K562 (cell line): ENCODE results near the gene RARA. TPM values are rescaled to one million over a fixed set of nuclear protein-coding genes. Genes with fewer than 3 reads are reported as not detected.

ENCODE experiments used
- ESRRB ChIP-seq: fragments of 250-450 bp; sonication (Bioruptor Pico); IDR thresholded peaks from 2 replicates; pipeline ENCODE4 v1.5.0; 2020; ENCODE audit warnings: mild to moderate bottlenecking, moderate library complexity, borderline replicate concordance
- FOXO4 ChIP-seq: fragments of 450-650 bp; formaldehyde crosslinking; IDR thresholded peaks from 2 replicates; pipeline ENCODE4 v1.4.0; 2020; ENCODE audit warnings: mild to moderate bottlenecking, moderate library complexity
- HIVEP1 ChIP-seq: fragments of 250-450 bp; sonication (Bioruptor Pico); IDR thresholded peaks from 2 replicates; pipeline ENCODE4 v1.4.0; 2020; ENCODE audit warnings: mild to moderate bottlenecking
- RCOR1 ChIP-seq, 2 experiments: IDR thresholded peaks; 2 replicates each; pipeline ENCODE4 v1.6.1; 2012; ENCODE audit warnings: low read depth in 2 of 2, low read length in 2 of 2, borderline replicate concordance in 1 of 2, improper control_type of control experiment in 1 of 2
- REST ChIP-seq, 2 experiments: fragments of 450-650 bp; formaldehyde crosslinking in 1 of 2; IDR thresholded peaks; 2 replicates each; pipeline versions ENCODE4 v1.4.0 to v1.6.1; 2014 to 2020; ENCODE audit warnings: mild to moderate bottlenecking in 2 of 2, borderline replicate concordance in 1 of 2, low read depth in 1 of 2
- TGIF2 ChIP-seq: sonication (generic); formaldehyde crosslinking; IDR thresholded peaks from 2 replicates; pipeline ENCODE4 v1.8.1; 2022; ENCODE audit warnings: mild to moderate bottlenecking, missing genetic modification reagents, moderate library complexity
- ZNF592 ChIP-seq: fragments of 450-650 bp; IDR thresholded peaks from 2 replicates; pipeline ENCODE4 v1.6.1; 2017; ENCODE audit warnings: antibody characterized with exemption, mild to moderate bottlenecking
- polyA plus RNA-seq, 8 experiments: library from polyadenylated mRNA; depleted of rRNA in 4 of 8; stranded (reverse) in 5 of 8; unstranded in 3 of 8; fragments of >200 nt; fragmentation: Nextera tagmentation in 2 of 8; fragmentation: Illumina TruSeq in 1 of 8; extraction: Ambion mirVana in 2 of 8; extraction: Trizol in 1 of 8; gene quantifications; 2 replicates each; pipeline versions ENCODE4 v1.2.1 to v1.2.3, GENCODE V29; 2011 to 2014; ENCODE audit warnings: inconsistent platforms in 1 of 8, missing spikeins in 1 of 8
- total RNA-seq, 7 experiments: library from RNA; depleted of rRNA in 6 of 7; stranded (reverse); fragments of >200 nt in 6 of 7; fragmentation: Illumina TruSeq in 2 of 7; extraction: Trizol in 2 of 7; gene quantifications; 2 replicates each; pipeline versions ENCODE4 v1.2.1 to v1.2.3, GENCODE V29; 2011 to 2021; ENCODE audit warnings: low replicate concordance in 1 of 7

Gene RARA
- total and polyA plus RNA-seq, 9 of the 15 experiments (the other 6 are each of a cell fraction or from before 2014, with no cell fraction given): 0.10 to 28.0 (median 7.9) TPM

- TF ChIP-seq ZNF592 (0 out of 2 replicates have a peak, but pooled peaks have one; percentile 24), TGIF2 (CRISPR knock-in tag) (no peak), RCOR1 (IDR thresholded peaks at IDR 0.05; ENCODE audit: borderline replicate concordance in 1 of 2, low read depth in 2 of 2, low read length in 2 of 2) (0 out of 4 replicates have a peak, but pooled peaks of 1 of the 2 experiments have one; percentile 18), REST (IDR thresholded peaks at IDR 0.05; ENCODE audit: borderline replicate concordance) (peak; percentile 91), REST (CRISPR knock-in tag; IDR thresholded peaks at IDR 0.05; ENCODE audit: low read depth) (no peak), ESRRB (no peak), HIVEP1 (CRISPR knock-in tag) (no peak), FOXO4 (CRISPR knock-in tag) (no peak)
Measured at GRCh38 chr17:40303009-40303657, 5.8 kb upstream of the RARA start (continued).
